ENCODE data around the gene ELMO2.

Gene ELMO2

GRCh38 chr20:46333161-46333991 is 73.0 kb downstream of the ELMO2 start:
- DNase-seq (ENCODE audit: low read depth), result no peak

DNA sequence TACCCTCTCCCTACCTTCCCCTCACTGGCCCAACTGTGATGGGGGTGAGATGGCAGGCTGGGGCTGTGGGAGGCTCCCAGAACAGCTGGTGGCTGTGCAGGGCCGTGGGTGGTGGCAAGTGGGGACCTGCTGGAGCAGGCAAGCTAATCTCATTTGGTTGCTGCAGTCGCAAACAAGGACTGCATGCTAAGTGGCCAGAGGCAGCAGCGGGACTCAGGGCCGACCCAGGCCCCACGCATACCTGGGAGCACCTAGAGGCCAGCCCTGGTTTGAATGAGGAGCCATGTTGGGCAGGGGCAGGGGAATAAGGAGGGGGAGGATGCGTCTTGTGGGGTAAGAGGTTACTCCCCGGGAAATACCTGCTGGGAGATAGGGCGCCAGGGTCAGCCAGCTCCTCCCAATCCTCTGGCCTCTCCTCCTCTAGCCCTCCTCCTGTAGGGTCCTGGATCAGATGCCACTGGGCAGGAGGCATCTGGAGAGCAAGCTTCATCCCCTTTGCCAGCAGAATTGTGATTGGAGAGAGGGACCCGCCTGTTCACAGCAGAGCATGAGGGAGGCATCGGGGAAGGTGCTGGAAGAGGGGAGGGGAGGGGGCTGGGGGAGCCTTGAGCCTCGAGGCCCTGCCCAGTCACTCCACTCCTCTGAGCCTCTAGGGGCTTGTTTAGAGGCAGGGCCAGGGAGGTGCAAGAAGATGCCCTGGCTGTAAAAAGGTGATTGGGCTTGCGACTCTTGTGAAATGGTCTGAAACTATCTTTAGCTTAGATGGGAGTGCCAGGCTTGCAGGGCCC is 73.8 kb downstream of the ELMO2 start:
- DNase-seq (ENCODE audit: low read depth), result no peak

DNA sequence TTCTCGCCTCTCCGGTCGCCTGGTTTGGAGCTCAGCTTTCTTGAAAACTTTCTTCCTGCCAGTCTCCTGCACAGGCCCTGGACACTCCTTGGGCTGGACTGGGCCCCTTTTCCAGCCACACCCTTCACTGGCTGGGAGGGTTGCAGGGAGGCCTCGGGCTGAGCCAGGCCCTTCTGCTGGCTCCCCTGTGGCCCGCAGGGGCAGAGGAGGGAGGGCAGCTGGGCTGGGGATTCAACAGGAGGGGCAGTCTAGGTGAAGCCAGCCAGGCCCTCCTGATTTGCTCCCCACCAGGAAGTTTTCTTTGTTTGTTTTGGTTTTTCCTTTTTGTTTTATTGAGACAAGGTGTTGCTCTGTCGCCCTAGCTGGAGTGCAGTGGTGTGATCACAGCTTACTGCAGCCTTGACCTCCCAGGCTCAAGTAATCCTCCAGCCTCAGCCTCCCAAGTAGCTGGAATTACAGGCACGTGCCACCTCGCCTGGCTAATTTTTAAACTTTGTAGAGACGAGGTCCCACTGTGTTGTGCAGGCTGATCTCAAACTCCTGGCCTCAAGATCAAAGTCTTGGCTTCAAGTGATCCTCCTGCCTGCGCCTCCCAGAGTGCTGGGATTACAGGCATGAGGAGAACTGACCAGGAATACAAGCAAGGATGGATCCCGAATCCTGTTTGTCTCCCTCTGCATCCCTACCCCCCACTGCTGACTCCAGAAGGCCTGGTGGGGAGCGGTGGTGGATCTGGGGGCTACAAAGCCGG is 74.6 kb downstream of the ELMO2 start:
- DNase-seq (ENCODE audit: low read depth), result no peak

DNA sequence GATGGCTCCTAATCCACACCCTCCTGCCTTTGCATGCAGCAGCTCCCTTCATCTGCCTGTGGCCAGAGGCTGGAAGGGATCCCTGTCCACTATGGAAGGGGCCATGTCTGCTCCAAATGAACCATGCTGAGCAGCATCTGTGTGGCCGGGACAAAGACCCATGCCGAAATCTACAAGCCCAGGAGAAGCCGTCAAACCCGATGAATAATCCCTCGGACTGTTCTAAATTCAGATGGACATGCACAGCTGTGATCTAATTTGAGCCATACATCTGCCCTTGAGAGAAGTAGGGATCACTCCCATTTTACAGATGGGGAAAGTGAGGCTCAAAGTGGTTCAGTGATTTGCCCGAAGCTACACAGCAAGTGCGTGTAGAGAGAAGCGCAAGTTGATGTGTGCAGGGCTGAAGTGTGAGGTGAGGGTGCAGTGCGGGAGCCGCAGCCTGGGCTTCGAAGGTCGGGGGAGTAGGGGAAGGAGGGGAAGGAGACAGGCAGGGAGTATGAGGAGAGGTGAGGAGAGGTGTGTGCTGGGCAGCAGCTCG is 75.5 kb downstream of the ELMO2 start:
- no peak for DNase-seq (ENCODE audit: low read depth)

- DNase-seq (ENCODE audit: low read depth), result no peak
Observed at GRCh38 chr20:46330072-46330763, 76.2 kb downstream of the ELMO2 start.

GRCh38 chr20:46328200-46328882 is 78.1 kb downstream of the ELMO2 start:
- DNase-seq (ENCODE audit: low read depth), result no peak

DNA sequence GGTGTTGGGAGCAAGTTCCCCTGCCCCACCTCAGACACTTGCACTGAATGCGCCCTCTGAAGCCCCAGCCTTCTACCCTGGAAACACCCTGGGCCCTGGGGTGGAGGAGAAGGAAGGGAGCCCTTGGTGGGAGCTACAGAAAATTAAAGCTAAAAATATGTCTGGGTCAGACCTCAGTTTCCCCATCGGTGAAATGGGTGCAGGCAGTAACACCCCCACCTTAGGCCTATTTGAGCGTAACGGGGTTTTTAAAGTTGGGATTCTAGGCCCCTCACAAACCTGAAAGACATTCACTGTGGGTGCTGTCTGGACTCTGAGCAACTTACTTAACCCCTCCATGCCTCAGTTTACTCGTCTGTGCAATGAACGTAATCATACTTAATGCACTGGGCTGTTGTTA is 78.9 kb downstream of the ELMO2 start:
- DNase-seq (ENCODE audit: low read depth), result no peak

- no peak for DNase-seq (ENCODE audit: low read depth)
Observed at GRCh38 chr20:46325789-46326188, 80.6 kb downstream of the ELMO2 start.

DNA sequence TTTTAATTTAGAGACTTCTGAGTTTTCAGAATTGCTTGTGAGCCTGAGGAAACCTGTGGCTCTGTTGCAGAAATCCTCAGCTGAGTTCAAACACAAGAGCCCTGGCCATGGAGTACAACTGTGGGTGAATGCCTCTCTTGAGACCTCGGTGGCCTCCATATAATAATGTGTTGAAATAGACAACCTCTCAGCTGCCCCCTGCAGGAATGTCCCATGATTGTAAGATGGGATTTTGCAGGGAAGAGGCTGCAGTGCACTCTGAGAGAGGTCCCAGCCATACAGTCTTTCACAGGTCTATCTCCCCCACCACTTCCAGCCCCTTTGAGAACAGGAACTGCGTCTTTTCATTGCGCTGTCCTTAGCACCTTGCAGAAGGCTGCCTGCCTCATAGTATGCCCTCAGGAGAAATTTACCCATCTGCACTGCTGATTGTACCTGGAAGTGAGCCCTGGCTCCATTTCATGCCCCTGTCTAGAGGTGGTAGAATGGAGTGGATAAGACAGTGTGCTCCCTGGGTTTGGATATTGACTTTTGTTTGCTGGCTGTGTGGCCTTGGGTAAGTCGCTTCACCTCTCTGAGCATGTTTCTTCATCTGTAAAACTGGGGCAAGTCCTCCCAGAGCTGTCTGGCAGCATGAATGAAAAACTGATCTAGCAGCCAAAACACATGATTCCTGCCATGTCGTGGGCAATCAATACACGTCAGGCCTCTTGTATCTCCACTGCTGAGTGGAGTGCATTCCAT is 81.3 kb downstream of the ELMO2 start:
- DNase-seq (ENCODE audit: low read depth), result no peak

GRCh38 chr20:46324379-46324778 is 82.0 kb downstream of the ELMO2 start:
- no peak for DNase-seq (ENCODE audit: low read depth)

DNA sequence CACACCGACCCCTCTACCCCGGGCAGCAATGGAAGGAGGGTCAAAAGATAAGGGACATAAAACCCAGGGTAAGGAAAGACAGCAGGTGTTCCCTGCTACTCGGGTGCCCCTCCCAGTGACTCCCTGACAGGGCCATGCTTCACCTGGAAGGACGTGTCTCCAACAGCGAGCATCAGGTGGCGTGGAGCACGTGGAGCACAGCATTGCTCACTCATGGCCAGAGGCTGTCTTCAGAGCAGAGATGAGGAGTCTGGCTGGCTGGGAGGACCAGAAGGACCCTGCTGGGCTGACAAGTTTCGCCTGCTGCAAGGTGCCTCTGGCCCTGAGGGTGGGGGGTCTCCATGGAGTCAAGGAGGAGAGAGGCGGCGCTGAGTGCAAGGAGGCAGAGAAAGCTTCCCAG is 82.9 kb downstream of the ELMO2 start:
- DNase-seq (ENCODE audit: low read depth), result no peak

DNA sequence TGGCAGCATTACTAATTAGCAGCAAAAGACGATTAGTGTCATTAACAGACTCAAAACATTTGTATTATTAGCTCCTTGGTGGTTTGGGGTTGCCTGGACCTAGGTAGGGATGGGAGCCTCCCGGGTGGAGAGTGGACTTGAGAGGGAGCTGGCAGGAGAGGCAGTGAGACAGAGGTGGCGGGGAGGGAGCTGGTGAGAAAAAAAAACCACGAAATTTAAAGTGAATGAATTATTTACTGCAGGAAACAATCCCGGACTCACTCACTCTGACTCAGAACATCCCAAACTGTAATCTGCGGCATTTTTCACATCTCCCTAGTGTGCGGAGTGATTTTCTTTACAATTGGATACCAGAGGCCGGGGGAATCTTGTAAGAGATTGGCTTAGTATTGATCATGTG is 83.8 kb downstream of the ELMO2 start:
- no peak for DNase-seq (ENCODE audit: low read depth)

- DNase-seq (ENCODE audit: low read depth), result no peak
Observed at GRCh38 chr20:46317685-46318177, 88.7 kb downstream of the ELMO2 start.

- no peak for DNase-seq (ENCODE audit: low read depth)
Observed at GRCh38 chr20:46316984-46317684, 89.3 kb downstream of the ELMO2 start.

Measured in activated T-helper 1 cell treated with Interleukin-2 at 50 U/mL for 16 hours (primary cell).